Esophagus muscularis mucosa (tissue), 4 donors: ENCODE results near the gene KCNAB3.

Experiments used
- EP300 ChIP-seq: sonication (generic); formaldehyde crosslinking; IDR thresholded peaks from one replicate; pipeline ENCODE4 v1.6.1; 2017; ENCODE audit warnings: antibody characterized with exemption
- POLR2A ChIP-seq: fragments of 450-650 bp; IDR thresholded peaks from one replicate; pipeline ENCODE4 v1.6.1; 2017; ENCODE audit warnings: antibody characterized with exemption, moderate library complexity, mild to moderate bottlenecking, low read depth
- POLR2AphosphoS5 ChIP-seq, 2 donors: sonication (generic); formaldehyde crosslinking; IDR thresholded peaks; one replicate each; pipeline ENCODE4 v1.6.1; 2017; ENCODE audit warnings: antibody characterized with exemption in 2 of 2
- TF ChIP-seq, protein P1 (sequence below), 3 experiments: fragments of 200-600 bp in 2 of 3; fragments of 450-650 bp in 1 of 3; sonication (generic) in 2 of 3; IDR thresholded peaks; one replicate each; pipeline ENCODE4 v1.5.1; 2017 to 2019; ENCODE audit warnings: antibody characterized with exemption in 3 of 3, mild to moderate bottlenecking in 2 of 3, moderate library complexity in 1 of 3

DNA sequence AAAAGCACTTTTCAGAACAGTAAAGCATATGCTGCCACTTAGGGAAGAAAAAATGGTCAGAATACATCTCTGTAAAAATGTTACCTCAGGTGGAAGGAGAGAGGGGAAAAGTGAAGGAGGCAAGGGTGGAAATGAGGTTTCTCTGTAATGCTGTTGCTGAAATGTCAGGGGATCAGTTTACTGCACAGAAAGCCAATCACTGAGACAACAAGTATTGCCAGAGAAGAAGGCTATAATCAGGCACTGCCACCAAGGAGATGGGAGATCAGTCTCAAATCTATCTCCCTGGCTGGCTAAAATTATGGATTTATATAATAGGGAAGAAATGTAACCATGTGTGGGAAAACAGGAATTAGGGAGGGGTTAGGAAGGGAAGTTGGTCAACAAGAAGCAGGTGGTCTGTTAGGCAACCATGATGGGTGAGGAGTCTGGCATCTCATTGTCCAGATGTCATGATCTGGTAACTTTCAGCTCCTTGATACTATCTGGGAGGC, 45.0 kb upstream of the KCNAB3 start:
- TF ChIP-seq, protein P1, sequence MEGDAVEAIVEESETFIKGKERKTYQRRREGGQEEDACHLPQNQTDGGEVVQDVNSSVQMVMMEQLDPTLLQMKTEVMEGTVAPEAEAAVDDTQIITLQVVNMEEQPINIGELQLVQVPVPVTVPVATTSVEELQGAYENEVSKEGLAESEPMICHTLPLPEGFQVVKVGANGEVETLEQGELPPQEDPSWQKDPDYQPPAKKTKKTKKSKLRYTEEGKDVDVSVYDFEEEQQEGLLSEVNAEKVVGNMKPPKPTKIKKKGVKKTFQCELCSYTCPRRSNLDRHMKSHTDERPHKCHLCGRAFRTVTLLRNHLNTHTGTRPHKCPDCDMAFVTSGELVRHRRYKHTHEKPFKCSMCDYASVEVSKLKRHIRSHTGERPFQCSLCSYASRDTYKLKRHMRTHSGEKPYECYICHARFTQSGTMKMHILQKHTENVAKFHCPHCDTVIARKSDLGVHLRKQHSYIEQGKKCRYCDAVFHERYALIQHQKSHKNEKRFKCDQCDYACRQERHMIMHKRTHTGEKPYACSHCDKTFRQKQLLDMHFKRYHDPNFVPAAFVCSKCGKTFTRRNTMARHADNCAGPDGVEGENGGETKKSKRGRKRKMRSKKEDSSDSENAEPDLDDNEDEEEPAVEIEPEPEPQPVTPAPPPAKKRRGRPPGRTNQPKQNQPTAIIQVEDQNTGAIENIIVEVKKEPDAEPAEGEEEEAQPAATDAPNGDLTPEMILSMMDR (IDR thresholded peaks at IDR 0.05) = no peak
- TF ChIP-seq POLR2A (no peak), POLR2AphosphoS5 (IDR thresholded peaks at IDR 0.05) (no peak), EP300 (no peak)
